HG03103 (cell line): ENCODE measurements around the gene NGEF.
"Not testable (repeated sequence)": the region's sequence is repeated elsewhere in the genome, so short reads cannot be mapped to it uniquely, and the experiment has no call there.

Experiments used
- ATAC-seq: cut with Tn5 transposase; IDR thresholded peaks from one replicate; pipeline ENCODE4 v1.9.1; 2021; ENCODE audit warnings: low read depth; ENCODE audit not compliant: unreplicated experiment

The NGEF gene

DNA sequence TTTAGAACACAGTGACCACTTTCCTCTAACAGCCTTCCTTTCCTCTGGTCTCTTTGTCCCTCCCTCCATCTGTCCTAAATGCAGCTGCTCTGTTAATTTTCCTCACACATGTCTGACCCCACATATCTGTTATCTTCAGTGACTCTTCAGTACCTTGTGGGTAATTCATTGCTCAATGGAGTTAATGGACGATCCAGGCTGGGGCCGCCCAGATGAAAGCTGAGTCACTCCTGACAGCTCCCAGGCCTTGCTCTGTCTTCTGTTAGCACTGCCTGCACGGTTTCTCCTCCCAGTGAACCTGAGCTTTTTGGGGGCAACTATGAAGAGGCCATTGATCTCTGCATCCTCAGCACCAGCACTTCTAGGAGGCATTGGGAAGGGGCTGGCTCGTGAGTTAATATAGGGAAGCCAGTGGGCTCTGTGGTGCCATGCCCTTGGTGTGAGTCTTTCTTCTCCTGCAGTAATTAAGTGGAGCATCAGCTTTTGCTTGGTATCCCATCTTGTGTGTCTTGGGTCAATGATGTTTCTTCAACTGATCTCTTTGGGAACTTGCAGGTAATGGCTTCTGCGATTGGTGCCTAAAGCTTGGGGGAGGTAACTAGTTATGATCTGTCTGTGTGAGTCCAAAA, 75.7 kb downstream of the NGEF start:
- no peak for ATAC-seq

DNA sequence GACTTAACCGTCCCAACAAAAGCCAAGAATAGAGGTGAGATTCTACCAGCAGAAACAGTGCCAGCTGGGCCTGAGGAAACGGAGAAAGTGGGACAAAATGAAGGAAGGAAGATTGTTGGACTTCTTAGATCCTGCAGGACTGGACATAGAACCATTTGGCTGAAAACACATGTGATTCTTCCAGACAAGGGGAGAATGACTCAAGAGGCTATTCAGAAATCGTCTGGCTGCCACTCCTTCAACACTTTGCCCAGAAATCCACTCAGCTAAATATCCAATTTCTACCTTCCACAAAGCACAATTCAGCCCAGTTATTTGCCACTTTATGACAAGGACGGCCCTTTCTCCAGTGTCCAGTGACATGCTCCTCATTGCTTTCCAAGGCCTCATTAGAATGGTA, 81.4 kb downstream of the NGEF start:
- ATAC-seq: no peak

DNA sequence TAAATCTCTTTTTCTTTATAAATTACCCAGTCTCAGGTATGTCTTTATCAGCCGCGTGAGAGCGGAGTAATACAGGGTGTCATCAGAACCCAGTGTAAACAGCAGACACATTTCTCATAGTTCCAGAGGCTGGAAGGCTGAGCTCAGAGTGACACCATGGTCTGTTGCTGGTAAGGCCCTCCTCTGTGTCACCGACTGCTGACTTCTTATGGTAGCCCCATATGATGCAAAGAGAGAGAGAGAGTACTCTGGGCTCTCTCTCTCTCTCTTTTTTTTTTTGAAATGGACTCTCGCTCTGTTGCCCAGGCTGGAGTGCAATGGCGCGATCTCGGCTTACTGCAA, 83.0 kb downstream of the NGEF start:
- no peak for ATAC-seq

DNA sequence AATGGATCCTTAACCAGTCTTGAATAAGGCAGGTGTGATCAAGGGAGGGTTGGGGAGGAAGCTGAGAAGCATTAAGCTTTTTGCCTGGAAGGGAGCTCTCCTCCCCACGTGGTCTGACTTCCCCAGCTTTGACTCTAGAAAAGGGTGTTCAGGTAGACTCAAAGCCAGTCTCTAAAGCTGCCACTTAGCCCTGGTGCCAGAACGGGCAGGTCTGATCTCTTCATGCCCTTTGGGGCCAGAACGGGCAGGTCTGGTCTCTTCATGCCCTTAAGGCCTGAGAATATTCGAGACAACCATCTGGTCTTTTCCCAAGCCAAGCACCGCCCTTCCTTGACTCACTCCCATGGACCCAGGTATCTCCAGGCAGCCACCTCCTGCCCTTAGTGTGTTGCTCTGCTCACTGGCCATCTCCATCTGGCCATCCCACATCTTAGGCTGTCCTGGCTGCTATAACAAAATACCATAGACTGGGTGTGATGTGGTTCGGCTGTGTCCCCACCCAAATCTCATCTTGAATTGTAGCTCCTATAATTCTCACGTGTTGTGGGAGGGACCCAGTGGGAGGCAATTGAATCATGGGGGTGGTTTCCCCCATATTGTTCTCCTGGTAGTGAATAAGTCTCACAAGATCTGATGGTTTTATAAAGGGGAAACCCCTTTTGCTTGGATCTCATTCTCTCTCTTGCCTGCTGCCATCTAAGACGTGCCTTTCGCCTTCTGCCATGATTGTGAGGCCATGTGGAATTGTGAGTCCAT, 83.6 kb downstream of the NGEF start:
- no peak for ATAC-seq

DNA sequence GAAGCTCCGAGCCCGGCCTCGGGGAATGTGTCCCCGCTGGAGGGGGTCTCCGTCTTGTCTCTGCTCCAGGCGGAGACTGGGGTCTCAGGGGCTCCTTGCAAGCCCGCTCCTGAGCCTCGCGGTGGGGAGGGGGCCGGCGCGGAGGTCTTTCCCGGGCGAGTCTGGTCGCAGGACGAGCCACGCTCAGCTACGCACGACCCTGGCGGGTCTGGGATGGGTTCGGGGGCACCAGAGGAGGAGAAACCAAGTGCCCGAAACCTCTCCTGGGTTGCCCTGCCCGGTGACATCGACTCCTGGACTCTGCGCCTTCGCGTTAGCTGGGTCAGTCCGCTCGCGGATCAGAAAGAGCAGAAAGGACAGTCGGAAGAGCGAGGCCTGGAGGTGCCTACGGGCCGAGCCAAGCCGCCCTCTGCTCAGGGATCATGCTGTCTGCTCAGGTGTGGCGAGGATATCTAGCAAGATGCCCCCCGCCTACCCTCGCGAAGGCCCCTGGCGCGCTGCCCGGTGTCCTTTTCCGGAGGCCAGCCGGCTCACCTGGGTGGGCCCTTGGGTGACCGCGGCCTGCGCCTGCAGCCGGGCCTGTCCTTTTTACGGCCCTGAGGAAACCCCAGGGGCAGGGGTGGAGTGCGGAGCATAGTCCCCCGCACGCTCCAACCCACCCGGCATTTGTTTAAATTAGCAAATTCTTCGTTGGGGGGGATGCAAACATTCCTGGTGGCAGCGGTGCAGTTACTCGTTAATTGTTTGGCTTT, 84.3 kb downstream of the NGEF start:
- no peak for ATAC-seq

GRCh38 chr2:232927793-232928550, 85.1 kb downstream of the NGEF start:
- no peak for ATAC-seq

- ATAC-seq: no peak
These were observed 85.8 kb downstream of the NGEF start for GRCh38 chr2:232927032-232927792.

DNA sequence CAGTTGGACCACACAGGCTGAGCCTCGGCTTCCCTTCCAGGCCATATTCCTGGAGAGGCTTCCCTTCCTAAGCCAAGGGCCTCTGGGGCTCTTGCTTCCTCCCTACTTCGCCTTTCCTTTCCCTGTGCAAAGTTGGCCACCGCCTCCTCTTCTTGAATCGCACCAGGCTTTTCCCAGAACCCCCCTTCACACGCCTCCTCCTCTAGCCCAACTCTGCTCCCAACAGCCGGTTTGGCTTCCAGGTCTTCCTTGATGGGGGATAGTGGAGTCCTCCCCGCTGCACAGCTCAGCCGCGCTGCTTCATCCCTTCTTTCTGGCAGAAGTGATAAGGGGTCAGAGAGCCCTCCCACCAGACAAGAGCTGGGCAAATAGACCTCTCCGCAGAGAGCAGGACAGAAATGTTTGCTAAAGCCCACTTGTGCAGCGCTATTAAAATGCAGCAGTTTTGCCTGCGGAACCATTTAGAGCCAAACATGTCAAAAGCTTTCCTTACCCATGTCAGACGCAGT, 86.6 kb downstream of the NGEF start:
- no peak for ATAC-seq

DNA sequence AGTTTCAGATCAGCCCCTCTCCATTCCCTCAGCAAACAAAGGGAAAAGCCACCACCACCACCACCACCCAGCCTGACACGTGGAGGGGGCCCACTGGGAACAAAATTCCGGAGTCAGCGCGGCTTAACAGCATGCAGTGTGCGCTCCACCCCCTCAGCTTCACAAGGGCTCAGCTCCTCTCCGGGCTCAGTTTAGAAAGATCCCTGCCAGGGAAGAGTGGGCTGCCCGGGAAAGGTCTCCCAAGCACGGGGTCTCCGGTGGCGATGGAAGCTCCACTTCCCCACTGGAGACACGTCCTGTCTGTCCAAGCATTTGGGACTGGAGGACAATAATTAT, 87.3 kb downstream of the NGEF start:
- ATAC-seq: no peak

GRCh38 chr2:232925153-232925820, 87.8 kb downstream of the NGEF start:
- no peak for ATAC-seq

DNA sequence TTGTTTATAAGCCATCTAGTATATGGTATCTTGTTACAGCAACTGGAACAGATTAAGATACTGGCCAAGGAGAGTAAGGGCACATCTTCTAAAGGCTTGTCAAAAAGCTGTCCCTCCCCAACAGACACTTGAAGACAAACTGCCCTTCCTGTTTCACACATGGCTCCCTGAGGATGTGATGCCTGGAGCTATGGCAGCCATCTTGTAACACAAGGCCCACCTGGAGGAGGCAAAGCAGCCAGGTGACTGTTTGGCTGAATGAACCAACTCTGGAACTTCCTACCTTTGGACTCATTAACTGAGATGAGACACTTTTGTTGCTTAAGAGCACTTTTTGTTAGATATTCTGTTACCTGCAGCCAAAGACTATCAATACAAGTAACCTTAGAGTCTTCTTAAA, 88.6 kb downstream of the NGEF start:
- no peak for ATAC-seq

DNA sequence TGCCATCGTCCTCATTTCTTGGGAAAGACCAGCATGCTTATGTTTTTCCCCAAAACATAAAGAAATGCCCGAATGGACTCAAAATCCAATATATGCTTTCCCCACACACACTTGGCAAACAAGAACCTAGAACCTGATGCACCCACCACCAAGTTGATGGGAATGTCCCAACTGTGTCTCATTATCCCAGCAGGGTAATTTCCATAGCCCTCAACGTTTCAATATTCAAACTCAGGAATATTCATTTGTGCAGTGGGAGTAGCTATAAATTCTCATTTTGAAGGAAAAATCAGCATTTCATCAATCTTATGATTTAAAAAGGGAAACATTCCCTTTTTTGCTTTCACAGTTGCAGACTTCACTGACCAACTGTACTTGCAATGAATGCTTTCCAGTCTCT, 92.3 kb downstream of the NGEF start:
- ATAC-seq: no peak

DNA sequence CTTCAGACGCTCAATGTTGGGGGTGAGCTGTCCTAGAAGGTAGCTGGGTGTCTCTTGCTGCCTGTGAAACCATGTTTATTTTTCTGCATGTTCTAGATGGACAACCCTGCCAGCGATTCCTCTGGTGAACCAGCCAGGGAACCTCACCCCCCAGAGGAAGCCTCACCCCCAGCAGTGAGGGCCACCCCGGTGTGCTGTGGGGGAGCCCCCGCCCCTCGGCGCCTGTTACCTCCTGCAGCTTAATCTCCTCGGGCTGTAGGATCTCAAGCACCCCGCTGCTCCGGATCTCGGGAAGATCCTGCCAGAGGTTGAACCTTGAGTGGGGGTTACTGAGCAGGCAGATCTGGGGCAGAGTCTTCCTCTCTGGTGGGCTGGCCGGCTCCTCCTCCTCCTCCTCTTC, 93.0 kb downstream of the NGEF start:
- no peak for ATAC-seq

GRCh38 chr2:232919141-232919540, 93.9 kb downstream of the NGEF start:
- no peak for ATAC-seq

DNA sequence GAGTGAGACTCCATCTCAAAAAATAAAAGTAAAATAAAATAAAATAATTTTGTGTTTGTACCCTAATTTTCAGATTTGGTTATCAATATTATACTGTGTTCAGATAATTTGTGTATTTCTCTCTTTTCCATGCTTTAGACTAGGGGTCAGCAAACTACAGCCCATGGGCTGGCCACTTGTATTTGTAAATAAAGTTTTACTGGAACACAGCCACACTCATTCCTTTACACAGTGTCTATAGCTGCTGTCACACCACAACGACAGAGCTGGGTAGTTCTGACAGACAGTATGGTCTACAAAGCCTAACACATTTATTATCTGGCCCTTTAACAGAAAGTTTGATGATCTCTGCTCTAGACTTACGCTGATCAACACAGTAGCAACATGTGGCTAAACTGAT, 99.2 kb downstream of the NGEF start:
- no peak for ATAC-seq

GRCh38 chr2:232911712-232912277, 101.3 kb downstream of the NGEF start:
- ATAC-seq: no peak

- no peak for ATAC-seq
These were observed 102.7 kb downstream of the NGEF start for GRCh38 chr2:232910376-232910775.

GRCh38 chr2:232908695-232909094, 104.4 kb downstream of the NGEF start:
- no peak for ATAC-seq

- not testable (repeated sequence) for ATAC-seq
These were observed 105.4 kb downstream of the NGEF start for GRCh38 chr2:232907718-232908085.
